ENCODE results near the gene PBRM1. TPM values are rescaled to one million over a fixed set of nuclear protein-coding genes. Genes with fewer than 3 reads are reported as not detected.

PBRM1 gene
- total and polyA plus RNA-seq, 2 donors (not counting 1 experiment from before 2014, with no cell fraction given) = 37.2 to 97.3 TPM

DNA sequence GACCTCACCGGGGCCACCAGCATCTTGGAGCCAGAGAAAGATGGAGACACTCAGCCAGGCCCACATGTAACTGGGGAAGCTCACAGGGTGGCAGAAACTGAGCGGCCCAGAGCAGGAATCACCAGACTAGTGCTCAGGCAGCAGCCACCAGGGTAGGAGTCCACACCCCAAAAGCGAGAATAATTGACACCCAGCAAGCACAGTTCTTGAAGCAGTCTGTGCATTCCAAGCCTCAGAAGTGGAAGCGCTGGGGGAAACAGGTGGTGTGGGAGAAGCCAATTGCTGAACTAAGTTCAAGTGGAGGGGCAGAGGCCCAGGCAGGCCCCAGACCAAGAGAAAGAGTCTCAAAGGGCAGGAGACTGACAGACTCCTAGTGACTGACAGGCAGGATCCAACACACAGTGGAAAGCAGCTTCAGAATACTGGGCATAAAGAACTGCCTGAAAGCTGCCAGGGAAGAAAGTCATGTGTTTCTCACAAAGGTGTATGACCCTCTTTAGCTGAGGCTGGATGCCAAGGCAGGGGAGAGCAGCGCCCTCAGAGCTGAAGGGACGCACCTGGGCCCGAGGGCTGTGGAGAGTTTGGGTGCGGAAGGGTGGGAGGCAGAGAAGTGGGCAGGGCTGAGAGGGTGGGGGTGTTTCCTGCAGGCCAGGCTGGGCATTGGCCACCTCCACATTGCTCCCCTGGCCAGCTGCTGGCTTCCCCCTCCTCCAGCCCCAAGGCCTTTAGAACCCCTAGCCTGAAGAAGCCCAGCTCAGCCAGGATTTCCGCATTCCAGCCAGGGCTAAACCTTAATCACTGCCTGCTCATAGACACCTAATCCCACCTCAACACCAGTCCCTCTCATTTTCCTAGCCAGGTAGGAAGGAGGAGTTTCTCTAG, 159.8 kb downstream of the PBRM1 start:
- no peak for DNase-seq (ENCODE audit: low read depth in 2 of 2)
- no peaks in the 10 kb centered on the region for H3K27me3 ChIP-seq (ENCODE audit: control insufficient read depth, insufficient read depth, low read length)
- no peaks in the 10 kb centered on the region for H4K20me1 ChIP-seq (ENCODE audit: control insufficient read depth, extremely low read depth, insufficient read depth, low read length)
- peaks cover 25% of the 10 kb centered on the region for H3K4me1 ChIP-seq (ENCODE audit: control insufficient read depth, extremely low read depth, insufficient read depth, low read length)
- no peak overlapping the region for H2AFZ ChIP-seq (ENCODE audit: low read length)
- TF ChIP-seq, protein P1, sequence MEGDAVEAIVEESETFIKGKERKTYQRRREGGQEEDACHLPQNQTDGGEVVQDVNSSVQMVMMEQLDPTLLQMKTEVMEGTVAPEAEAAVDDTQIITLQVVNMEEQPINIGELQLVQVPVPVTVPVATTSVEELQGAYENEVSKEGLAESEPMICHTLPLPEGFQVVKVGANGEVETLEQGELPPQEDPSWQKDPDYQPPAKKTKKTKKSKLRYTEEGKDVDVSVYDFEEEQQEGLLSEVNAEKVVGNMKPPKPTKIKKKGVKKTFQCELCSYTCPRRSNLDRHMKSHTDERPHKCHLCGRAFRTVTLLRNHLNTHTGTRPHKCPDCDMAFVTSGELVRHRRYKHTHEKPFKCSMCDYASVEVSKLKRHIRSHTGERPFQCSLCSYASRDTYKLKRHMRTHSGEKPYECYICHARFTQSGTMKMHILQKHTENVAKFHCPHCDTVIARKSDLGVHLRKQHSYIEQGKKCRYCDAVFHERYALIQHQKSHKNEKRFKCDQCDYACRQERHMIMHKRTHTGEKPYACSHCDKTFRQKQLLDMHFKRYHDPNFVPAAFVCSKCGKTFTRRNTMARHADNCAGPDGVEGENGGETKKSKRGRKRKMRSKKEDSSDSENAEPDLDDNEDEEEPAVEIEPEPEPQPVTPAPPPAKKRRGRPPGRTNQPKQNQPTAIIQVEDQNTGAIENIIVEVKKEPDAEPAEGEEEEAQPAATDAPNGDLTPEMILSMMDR (conservative IDR thresholded peaks at IDR 0.05 in 1 of 2, IDR thresholded peaks at IDR 0.05 in 1 of 2; ENCODE audit: low read depth in 1 of 2, low read length in 2 of 2) = no peak
- no peak for TF ChIP-seq EZH2 (IDR thresholded peaks at IDR 0.05; ENCODE audit: low read length, missing control alignments)
- H3K9ac ChIP-seq (ENCODE audit: insufficient read depth, low read length) = no peak overlapping the region
- no peak overlapping the region for H3K4me2 ChIP-seq (ENCODE audit: extremely low read depth, insufficient read depth, low read length)
- no peaks in the 10 kb centered on the region for H3K9me3 ChIP-seq (ENCODE audit: control insufficient read depth, insufficient read depth, low read depth, low read length)
- H3K79me2 ChIP-seq (ENCODE audit: control insufficient read depth, insufficient read depth, low read length) = peaks cover 7% of the 10 kb centered on the region
- peaks cover 33% of the 10 kb centered on the region for H3K36me3 ChIP-seq (ENCODE audit: control insufficient read depth, insufficient read depth, low read length)
- no peak overlapping the region for H3K27ac ChIP-seq (ENCODE audit: insufficient read depth, low read length)
- no peak overlapping the region for H3K4me3 ChIP-seq (replicated peaks in 1 of 4; ENCODE audit: control extremely low read depth in 1 of 4, insufficient read depth in 1 of 4, low read depth in 3 of 4, low read length in 4 of 4)

GRCh38 chr3:52524752-52525679, 160.7 kb downstream of the PBRM1 start:
- H3K4me3 ChIP-seq (replicated peaks in 1 of 4; ENCODE audit: control extremely low read depth in 1 of 4, insufficient read depth in 1 of 4, low read depth in 3 of 4, low read length in 4 of 4) = no peak overlapping the region
- H2AFZ ChIP-seq (ENCODE audit: low read length) = no peak overlapping the region
- no peaks in the 10 kb centered on the region for H4K20me1 ChIP-seq (ENCODE audit: control insufficient read depth, extremely low read depth, insufficient read depth, low read length)
- no peak overlapping the region for H3K27ac ChIP-seq (ENCODE audit: insufficient read depth, low read length)
- no peak for DNase-seq (ENCODE audit: low read depth in 2 of 2)
- no peaks in the 10 kb centered on the region for H3K27me3 ChIP-seq (ENCODE audit: control insufficient read depth, insufficient read depth, low read length)
- no peak overlapping the region for H3K4me2 ChIP-seq (ENCODE audit: extremely low read depth, insufficient read depth, low read length)
- peaks cover 33% of the 10 kb centered on the region for H3K36me3 ChIP-seq (ENCODE audit: control insufficient read depth, insufficient read depth, low read length)
- no peaks in the 10 kb centered on the region for H3K9me3 ChIP-seq (ENCODE audit: control insufficient read depth, insufficient read depth, low read depth, low read length)
- peaks cover 1% of the 10 kb centered on the region for H3K79me2 ChIP-seq (ENCODE audit: control insufficient read depth, insufficient read depth, low read length)
- TF ChIP-seq, protein P1 (conservative IDR thresholded peaks at IDR 0.05 in 1 of 2, IDR thresholded peaks at IDR 0.05 in 1 of 2; ENCODE audit: low read depth in 1 of 2, low read length in 2 of 2) = no peak
- TF ChIP-seq EZH2 (IDR thresholded peaks at IDR 0.05; ENCODE audit: low read length, missing control alignments) = no peak
- H3K4me1 ChIP-seq (ENCODE audit: control insufficient read depth, extremely low read depth, insufficient read depth, low read length) = peaks cover 21% of the 10 kb centered on the region
- no peak overlapping the region for H3K9ac ChIP-seq (ENCODE audit: insufficient read depth, low read length)

- DNase-seq (ENCODE audit: low read depth in 2 of 2) = no peak
- H3K4me3 ChIP-seq (replicated peaks in 1 of 4; ENCODE audit: control extremely low read depth in 1 of 4, insufficient read depth in 1 of 4, low read depth in 3 of 4, low read length in 4 of 4) = no peak overlapping the region
- no peaks in the 10 kb centered on the region for H4K20me1 ChIP-seq (ENCODE audit: control insufficient read depth, extremely low read depth, insufficient read depth, low read length)
- H3K4me1 ChIP-seq (ENCODE audit: control insufficient read depth, extremely low read depth, insufficient read depth, low read length) = peaks cover 14% of the 10 kb centered on the region
- no peak overlapping the region for H2AFZ ChIP-seq (ENCODE audit: low read length)
- no peaks in the 10 kb centered on the region for H3K9me3 ChIP-seq (ENCODE audit: control insufficient read depth, insufficient read depth, low read depth, low read length)
- no peak for TF ChIP-seq EZH2 (IDR thresholded peaks at IDR 0.05; ENCODE audit: low read length, missing control alignments)
- TF ChIP-seq, protein P1 (conservative IDR thresholded peaks at IDR 0.05 in 1 of 2, IDR thresholded peaks at IDR 0.05 in 1 of 2; ENCODE audit: low read depth in 1 of 2, low read length in 2 of 2) = no peak
- H3K9ac ChIP-seq (ENCODE audit: insufficient read depth, low read length) = no peak overlapping the region
- H3K27ac ChIP-seq (ENCODE audit: insufficient read depth, low read length) = no peak overlapping the region
- no peaks in the 10 kb centered on the region for H3K27me3 ChIP-seq (ENCODE audit: control insufficient read depth, insufficient read depth, low read length)
- no peak overlapping the region for H3K4me2 ChIP-seq (ENCODE audit: extremely low read depth, insufficient read depth, low read length)
- H3K79me2 ChIP-seq (ENCODE audit: control insufficient read depth, insufficient read depth, low read length) = peaks cover 1% of the 10 kb centered on the region
- peaks cover 33% of the 10 kb centered on the region for H3K36me3 ChIP-seq (ENCODE audit: control insufficient read depth, insufficient read depth, low read length)
Measured at GRCh38 chr3:52524258-52524751, 161.4 kb downstream of the PBRM1 start.

Data from fibroblast of lung (primary cell).